PC-3 (cell line): ENCODE results near the gene AGAP1. TPM values are rescaled to one million over a fixed set of nuclear protein-coding genes. Genes with fewer than 3 reads are reported as not detected.

Experiments
- ATAC-seq: fragments of 200-7000 bp; cut with Tn5 transposase; 2 replicates; pipeline ENCODE4 v1.9.1; 2020; ENCODE audit warnings: mild to moderate bottlenecking, moderate library complexity
- BruUV-seq: library from RNA; stranded (reverse); fragments of 400-500 nt; replicated peaks from 2 replicates; lab custom pipeline; 2021; lab: Mats Ljungman, UMichigan
- CTCF ChIA-PET: fragments of 300-600 bp; sonication (Branson Sonifier 250); formaldehyde crosslinking; loops from one replicate; lab custom pipeline; 2022; ENCODE audit warnings: antibody characterized with exemption; lab: Charles Lee
- POLR2A ChIA-PET: fragments of 300-600 bp; sonication (Branson Sonifier 250); formaldehyde crosslinking; loops from one replicate; lab custom pipeline; 2022; ENCODE audit warnings: antibody characterized with exemption; ENCODE audit not compliant: unreplicated experiment; lab: Charles Lee
- DNase-seq: peaks from one replicate; pipeline ENCODE4 v3.0.0-alpha.2; 2015
- H2AFZ ChIP-seq: fragments of 300-600 bp; sonication (generic); 2 replicates; pipeline ENCODE4 v1.6.0; 2016; ENCODE audit warnings: antibody characterized with exemption, low read length
- H3F3A ChIP-seq: fragments of 300-600 bp; sonication (generic); one replicate; pipeline ENCODE4 v1.6.0; 2017; ENCODE audit warnings: antibody characterized with exemption, low read length, control low read depth, mild to moderate bottlenecking; ENCODE audit not compliant: unreplicated experiment
- H3K27ac ChIP-seq: fragments of 300-600 bp; sonication (generic); 2 replicates; pipeline ENCODE4 v1.5.1; 2016; ENCODE audit warnings: mild to moderate bottlenecking, low read length
- H3K27me3 ChIP-seq: fragments of 300-600 bp; sonication (generic); 2 replicates; pipeline ENCODE4 v1.6.1; 2016; ENCODE audit warnings: low read length, mixed read lengths
- H3K36me3 ChIP-seq: fragments of 300-600 bp; sonication (generic); 2 replicates; pipeline ENCODE4 v1.6.1; 2016; ENCODE audit warnings: low read depth, mixed run types, low read length, mixed read lengths
- H3K4me1 ChIP-seq: fragments of 300-600 bp; sonication (generic); 2 replicates; pipeline ENCODE4 v1.5.1; 2016; ENCODE audit warnings: low read length; ENCODE audit not compliant: insufficient read depth
- H3K4me2 ChIP-seq: fragments of 300-600 bp; sonication (generic); 2 replicates; pipeline ENCODE4 v1.6.0; 2016; ENCODE audit warnings: low read length
- H3K4me3 ChIP-seq: fragments of 300-600 bp; sonication (generic); 2 replicates; pipeline ENCODE4 v1.5.1; 2016; ENCODE audit warnings: mild to moderate bottlenecking, low read length, mixed read lengths
- H3K79me2 ChIP-seq: fragments of 300-600 bp; sonication (generic); 2 replicates; pipeline ENCODE4 v1.6.1; 2017; ENCODE audit warnings: low read length, mixed read lengths
- H3K9ac ChIP-seq: fragments of 300-600 bp; sonication (generic); 2 replicates; pipeline ENCODE4 v1.6.0; 2016; ENCODE audit warnings: mild to moderate bottlenecking, low read length
- H3K9me2 ChIP-seq: fragments of 300-600 bp; sonication (generic); replicated peaks from 2 replicates; pipeline ENCODE4 v1.6.1; 2016; ENCODE audit warnings: mixed run types, low read length, mixed read lengths
- H3K9me3 ChIP-seq: fragments of 300-600 bp; sonication (generic); 2 replicates; pipeline ENCODE4 v1.6.1; 2016; ENCODE audit warnings: low read length, mixed read lengths
- H4K20me1 ChIP-seq: fragments of 300-600 bp; sonication (generic); 2 replicates; pipeline ENCODE4 v1.6.1; 2016; ENCODE audit warnings: low read length, mixed read lengths
- CTCF ChIP-seq: fragments of 300-600 bp; sonication (generic); conservative IDR thresholded peaks from 2 replicates; pipeline ENCODE4 v1.5.1; 2017; ENCODE audit warnings: antibody characterized with exemption, low read depth, mild to moderate bottlenecking, low read length
- EZH2 ChIP-seq: fragments of 300-600 bp; sonication (generic); IDR thresholded peaks from one replicate; pipeline ENCODE4 v1.6.1; 2017; ENCODE audit warnings: antibody characterized with exemption, mild to moderate bottlenecking, low read length; ENCODE audit not compliant: unreplicated experiment
- EZH2phosphoT487 ChIP-seq: fragments of 300-600 bp; sonication (generic); IDR thresholded peaks from 2 replicates; pipeline ENCODE4 v1.6.1; 2018; ENCODE audit warnings: mild to moderate bottlenecking, antibody characterized with exemption, low read length, borderline replicate concordance
- intact Hi-C: fragments of 100-400 bp; cut with micrococcal nuclease; formaldehyde crosslinking; loops from 2 replicates; pipeline ENCODE4 v1.9.0; 2023
- total RNA-seq: library from RNA; depleted of rRNA; stranded (reverse); fragments of >200 nt; gene quantifications from 2 replicates; pipeline ENCODE4 v1.2.3, GENCODE V29; 2014

The AGAP1 gene
- total RNA-seq, 1 experiment from 2014 or later, result 31.0 TPM

DNA sequence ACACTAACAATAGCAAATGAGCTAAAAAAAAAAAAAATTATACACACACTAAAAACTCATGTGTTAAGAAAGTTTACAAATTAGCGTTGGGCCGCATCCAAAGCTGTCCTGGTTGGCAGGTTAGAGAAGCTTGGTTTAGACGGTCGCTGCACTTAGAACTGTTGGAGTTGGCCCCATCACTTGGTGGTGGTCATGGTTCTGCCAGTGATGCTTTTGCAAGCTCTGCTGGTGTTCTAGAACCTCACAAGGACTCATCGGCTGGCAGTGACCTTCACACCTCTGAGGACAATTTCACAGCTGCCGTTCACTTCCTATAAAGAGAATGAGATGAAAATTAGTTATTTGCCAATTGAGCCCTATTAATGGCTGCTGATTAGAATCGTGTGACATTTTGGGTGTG, 229.0 kb downstream of the AGAP1 start:
- no TSS peak for BruUV-seq
- no peaks in the 10 kb centered on the region for H3K4me1 ChIP-seq
- intact Hi-C loops, result no loop called here
- ChIA-PET POLR2A (interaction anchor here (0.6 kb wide), 1 partner anchor 403 kb away, joined by 3 read pairs; no protein-coding TSS in a partner anchor), CTCF (no interaction called here)
- TF ChIP-seq CTCF (no peak), EZH2phosphoT487 (no peak), EZH2 (no peak)
- DNase-seq, result no peak
- H3K79me2 ChIP-seq, result peaks cover 28% of the 10 kb centered on the region
- no peak overlapping the region for H2AFZ ChIP-seq
- peaks cover 5% of the 10 kb centered on the region; the same call in 1 of the 2 replicates for H3K36me3 ChIP-seq
- no peaks in the 10 kb centered on the region for H3F3A ChIP-seq
- ATAC-seq, result no peak
- no peak overlapping the region for H3K4me3 ChIP-seq
- H3K27me3 ChIP-seq, result no peaks in the 10 kb centered on the region
- H3K9me2 ChIP-seq, result no peaks in the 10 kb centered on the region
- no peak overlapping the region for H3K27ac ChIP-seq
- no peaks in the 10 kb centered on the region for H4K20me1 ChIP-seq
- H3K4me2 ChIP-seq, result no peak overlapping the region
- no peak overlapping the region for H3K9ac ChIP-seq
- no peaks in the 10 kb centered on the region for H3K9me3 ChIP-seq

DNA sequence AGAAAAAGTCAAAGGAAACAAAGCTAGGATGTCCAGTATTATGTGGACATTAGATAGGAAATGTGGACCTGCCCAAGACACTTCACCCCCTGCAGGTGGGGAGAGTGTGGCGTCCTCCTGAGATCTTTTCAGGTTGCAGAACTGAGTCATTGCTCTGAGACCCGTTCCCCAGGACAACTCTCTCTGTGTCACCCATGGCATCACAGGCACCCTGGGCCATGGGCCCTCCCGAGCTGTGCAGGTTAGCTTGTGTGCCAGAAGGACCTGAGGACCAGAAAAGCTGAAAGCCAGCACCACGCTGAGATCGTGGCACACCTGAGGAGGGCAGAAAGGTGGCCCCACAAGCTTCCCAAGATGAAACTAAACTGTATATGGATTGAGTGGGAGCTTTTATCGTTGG, 229.5 kb downstream of the AGAP1 start:
- H3K9me3 ChIP-seq, result no peaks in the 10 kb centered on the region
- H3K36me3 ChIP-seq, result peaks cover 5% of the 10 kb centered on the region; the same call in 1 of the 2 replicates
- intact Hi-C loops, result no loop called here
- DNase-seq (no peak), ATAC-seq (no peak)
- H3K9ac ChIP-seq, result no peak overlapping the region
- H3K4me1 ChIP-seq, result no peaks in the 10 kb centered on the region
- no peaks in the 10 kb centered on the region for H3K9me2 ChIP-seq
- H3K4me3 ChIP-seq, result no peak overlapping the region
- H2AFZ ChIP-seq, result no peak overlapping the region
- ChIA-PET POLR2A (interaction anchor here (0.6 kb wide), 1 partner anchor 402 kb away, joined by 3 read pairs; no protein-coding TSS in a partner anchor), CTCF (no interaction called here)
- no peaks in the 10 kb centered on the region for H3F3A ChIP-seq
- H3K79me2 ChIP-seq, result peaks cover 28% of the 10 kb centered on the region
- TF ChIP-seq EZH2phosphoT487, result no peak
- TF ChIP-seq EZH2, result no peak
- TF ChIP-seq CTCF, result no peak
- no TSS peak for BruUV-seq
- H3K27me3 ChIP-seq, result no peaks in the 10 kb centered on the region
- no peaks in the 10 kb centered on the region for H4K20me1 ChIP-seq
- H3K4me2 ChIP-seq, result no peak overlapping the region
- H3K27ac ChIP-seq, result no peak overlapping the region

DNA sequence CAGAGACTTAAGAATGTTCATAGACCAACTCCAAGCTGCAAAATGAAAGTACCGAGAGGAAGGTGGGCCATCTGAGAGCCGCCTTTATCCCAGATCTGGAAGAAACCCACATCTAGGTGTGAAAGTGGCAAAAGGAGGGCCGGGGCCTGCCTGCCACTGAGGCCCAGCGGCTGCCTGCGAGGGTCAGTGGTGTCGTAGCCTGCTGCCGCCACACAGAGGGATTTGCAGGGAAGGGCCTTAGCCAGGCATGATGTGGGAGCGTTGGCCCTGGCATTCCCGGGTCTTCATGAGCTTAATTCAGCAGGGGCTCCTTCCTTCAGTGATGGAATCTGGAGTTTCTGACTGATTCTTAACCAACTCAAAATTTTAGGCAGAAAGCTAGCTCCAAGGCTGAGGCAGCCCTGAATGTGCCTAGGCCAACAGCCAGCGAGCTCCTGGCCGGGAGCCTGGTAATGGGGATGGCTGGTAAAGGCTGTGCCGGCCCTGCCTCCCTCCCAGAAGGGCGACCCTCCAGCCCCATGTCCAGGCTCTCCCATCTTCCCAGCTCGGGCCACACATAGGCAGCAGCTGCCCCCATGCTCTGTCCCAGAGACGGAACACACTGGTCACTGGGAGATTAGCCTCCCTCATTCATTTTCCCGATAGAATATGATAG, 230.1 kb downstream of the AGAP1 start:
- intact Hi-C loops, result no loop called here
- Histone ChIP-seq H3K27me3 (no peaks in the 10 kb centered on the region), H3K79me2 (peaks cover 28% of the 10 kb centered on the region), H3K27ac (no peak overlapping the region), H3K4me2 (no peak overlapping the region), H2AFZ (no peak overlapping the region), H3K9me2 (no peaks in the 10 kb centered on the region), H3K4me3 (no peak overlapping the region), H3K4me1 (no peaks in the 10 kb centered on the region), H3K9ac (no peak overlapping the region), H3K9me3 (no peaks in the 10 kb centered on the region), H3K36me3 (peaks cover 5% of the 10 kb centered on the region; the same call in 1 of the 2 replicates), H4K20me1 (no peaks in the 10 kb centered on the region), H3F3A (no peaks in the 10 kb centered on the region)
- no peak for ATAC-seq
- CTCF ChIA-PET, result no interaction called here
- DNase-seq, result no peak
- POLR2A ChIA-PET, result interaction anchor here (0.6 kb wide), 1 partner anchor 402 kb away, joined by 3 read pairs; no protein-coding TSS in a partner anchor
- BruUV-seq, result no TSS peak
- TF ChIP-seq EZH2 (no peak), EZH2phosphoT487 (no peak), CTCF (no peak)
